Measurements from ENCODE around the gene CAPS.

CAPS gene

DNA sequence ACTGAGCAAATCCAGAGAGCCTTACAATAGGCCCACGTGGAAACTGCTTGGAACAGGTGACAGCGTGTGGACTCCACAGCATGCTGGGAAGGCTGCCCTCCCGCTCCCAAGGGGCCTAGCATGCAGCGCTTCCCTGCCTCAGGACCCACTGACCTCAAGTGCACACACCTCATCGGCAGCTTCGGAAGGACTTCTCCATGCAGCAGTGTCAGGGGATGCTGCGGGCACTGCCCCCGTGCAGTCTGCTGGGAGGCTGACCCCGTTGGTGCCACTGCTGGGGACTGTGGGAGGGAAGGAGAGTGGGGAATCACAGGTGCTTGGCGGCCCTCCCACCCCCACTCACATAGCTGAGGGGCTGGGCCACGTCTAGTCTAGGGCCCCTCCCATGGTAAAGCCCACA, 17.2 kb downstream of the CAPS start:
- DNase-seq (ENCODE audit: low read depth in 1 of 2, low spot score in 1 of 2): no peak
- Histone ChIP-seq H3K27ac (replicated peaks) (no peak overlapping the region), H3K4me3 (replicated peaks; ENCODE audit: insufficient read depth, low read length) (no peak overlapping the region), H3K27me3 (ENCODE audit: insufficient read depth, poor library complexity, severe bottlenecking) (no peaks in the 10 kb centered on the region)
- TF ChIP-seq, protein P1, sequence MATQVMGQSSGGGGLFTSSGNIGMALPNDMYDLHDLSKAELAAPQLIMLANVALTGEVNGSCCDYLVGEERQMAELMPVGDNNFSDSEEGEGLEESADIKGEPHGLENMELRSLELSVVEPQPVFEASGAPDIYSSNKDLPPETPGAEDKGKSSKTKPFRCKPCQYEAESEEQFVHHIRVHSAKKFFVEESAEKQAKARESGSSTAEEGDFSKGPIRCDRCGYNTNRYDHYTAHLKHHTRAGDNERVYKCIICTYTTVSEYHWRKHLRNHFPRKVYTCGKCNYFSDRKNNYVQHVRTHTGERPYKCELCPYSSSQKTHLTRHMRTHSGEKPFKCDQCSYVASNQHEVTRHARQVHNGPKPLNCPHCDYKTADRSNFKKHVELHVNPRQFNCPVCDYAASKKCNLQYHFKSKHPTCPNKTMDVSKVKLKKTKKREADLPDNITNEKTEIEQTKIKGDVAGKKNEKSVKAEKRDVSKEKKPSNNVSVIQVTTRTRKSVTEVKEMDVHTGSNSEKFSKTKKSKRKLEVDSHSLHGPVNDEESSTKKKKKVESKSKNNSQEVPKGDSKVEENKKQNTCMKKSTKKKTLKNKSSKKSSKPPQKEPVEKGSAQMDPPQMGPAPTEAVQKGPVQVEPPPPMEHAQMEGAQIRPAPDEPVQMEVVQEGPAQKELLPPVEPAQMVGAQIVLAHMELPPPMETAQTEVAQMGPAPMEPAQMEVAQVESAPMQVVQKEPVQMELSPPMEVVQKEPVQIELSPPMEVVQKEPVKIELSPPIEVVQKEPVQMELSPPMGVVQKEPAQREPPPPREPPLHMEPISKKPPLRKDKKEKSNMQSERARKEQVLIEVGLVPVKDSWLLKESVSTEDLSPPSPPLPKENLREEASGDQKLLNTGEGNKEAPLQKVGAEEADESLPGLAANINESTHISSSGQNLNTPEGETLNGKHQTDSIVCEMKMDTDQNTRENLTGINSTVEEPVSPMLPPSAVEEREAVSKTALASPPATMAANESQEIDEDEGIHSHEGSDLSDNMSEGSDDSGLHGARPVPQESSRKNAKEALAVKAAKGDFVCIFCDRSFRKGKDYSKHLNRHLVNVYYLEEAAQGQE (IDR thresholded peaks at IDR 0.05; ENCODE audit: insufficient replicate concordance, low read depth): no peak
- TF ChIP-seq POLR2AphosphoS5 (IDR thresholded peaks at IDR 0.05; ENCODE audit: low read depth) (no peak; the same call in 1 of the 2 replicates), SPI1 (IDR thresholded peaks at IDR 0.05; ENCODE audit: borderline replicate concordance, low read depth) (no peak), GABPA (IDR thresholded peaks at IDR 0.05; ENCODE audit: low read depth) (no peak)
- TF ChIP-seq, protein P2, sequence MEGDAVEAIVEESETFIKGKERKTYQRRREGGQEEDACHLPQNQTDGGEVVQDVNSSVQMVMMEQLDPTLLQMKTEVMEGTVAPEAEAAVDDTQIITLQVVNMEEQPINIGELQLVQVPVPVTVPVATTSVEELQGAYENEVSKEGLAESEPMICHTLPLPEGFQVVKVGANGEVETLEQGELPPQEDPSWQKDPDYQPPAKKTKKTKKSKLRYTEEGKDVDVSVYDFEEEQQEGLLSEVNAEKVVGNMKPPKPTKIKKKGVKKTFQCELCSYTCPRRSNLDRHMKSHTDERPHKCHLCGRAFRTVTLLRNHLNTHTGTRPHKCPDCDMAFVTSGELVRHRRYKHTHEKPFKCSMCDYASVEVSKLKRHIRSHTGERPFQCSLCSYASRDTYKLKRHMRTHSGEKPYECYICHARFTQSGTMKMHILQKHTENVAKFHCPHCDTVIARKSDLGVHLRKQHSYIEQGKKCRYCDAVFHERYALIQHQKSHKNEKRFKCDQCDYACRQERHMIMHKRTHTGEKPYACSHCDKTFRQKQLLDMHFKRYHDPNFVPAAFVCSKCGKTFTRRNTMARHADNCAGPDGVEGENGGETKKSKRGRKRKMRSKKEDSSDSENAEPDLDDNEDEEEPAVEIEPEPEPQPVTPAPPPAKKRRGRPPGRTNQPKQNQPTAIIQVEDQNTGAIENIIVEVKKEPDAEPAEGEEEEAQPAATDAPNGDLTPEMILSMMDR (IDR thresholded peaks at IDR 0.05; ENCODE audit: insufficient read depth, low read length): no peak

DNA sequence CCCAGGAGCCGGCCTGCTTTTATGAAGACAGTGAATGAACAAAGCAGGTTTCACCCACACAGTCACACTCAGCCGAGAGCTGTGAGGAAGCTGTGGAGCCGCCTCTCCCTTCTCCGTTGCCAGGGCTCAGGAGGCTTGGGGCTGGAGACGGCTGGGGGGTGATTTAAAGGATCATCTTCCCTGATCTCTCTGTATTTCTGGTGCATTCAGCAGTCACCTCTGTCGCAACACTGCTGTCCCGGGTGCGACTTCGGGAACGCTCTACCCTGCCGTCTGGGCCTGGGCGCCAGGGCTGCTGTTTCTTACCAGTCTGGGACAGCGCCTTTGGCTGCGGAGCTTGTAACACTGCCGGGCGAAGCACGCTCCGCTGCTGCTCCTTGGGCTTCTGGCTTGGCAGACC, 18.1 kb downstream of the CAPS start:
- no peak for TF ChIP-seq SPI1 (IDR thresholded peaks at IDR 0.05; ENCODE audit: borderline replicate concordance, low read depth)
- TF ChIP-seq, protein P2 (IDR thresholded peaks at IDR 0.05; ENCODE audit: insufficient read depth, low read length): no peak
- TF ChIP-seq GABPA (IDR thresholded peaks at IDR 0.05; ENCODE audit: low read depth): no peak
- no peak for TF ChIP-seq POLR2AphosphoS5 (IDR thresholded peaks at IDR 0.05; ENCODE audit: low read depth)
- TF ChIP-seq, protein P1 (IDR thresholded peaks at IDR 0.05; ENCODE audit: insufficient replicate concordance, low read depth): no peak
- H3K27ac ChIP-seq (replicated peaks): no peak overlapping the region
- no peak for DNase-seq (ENCODE audit: low read depth in 1 of 2, low spot score in 1 of 2)
- H3K4me3 ChIP-seq (replicated peaks; ENCODE audit: insufficient read depth, low read length): no peak overlapping the region
- H3K27me3 ChIP-seq (ENCODE audit: insufficient read depth, poor library complexity, severe bottlenecking): no peaks in the 10 kb centered on the region

DNA sequence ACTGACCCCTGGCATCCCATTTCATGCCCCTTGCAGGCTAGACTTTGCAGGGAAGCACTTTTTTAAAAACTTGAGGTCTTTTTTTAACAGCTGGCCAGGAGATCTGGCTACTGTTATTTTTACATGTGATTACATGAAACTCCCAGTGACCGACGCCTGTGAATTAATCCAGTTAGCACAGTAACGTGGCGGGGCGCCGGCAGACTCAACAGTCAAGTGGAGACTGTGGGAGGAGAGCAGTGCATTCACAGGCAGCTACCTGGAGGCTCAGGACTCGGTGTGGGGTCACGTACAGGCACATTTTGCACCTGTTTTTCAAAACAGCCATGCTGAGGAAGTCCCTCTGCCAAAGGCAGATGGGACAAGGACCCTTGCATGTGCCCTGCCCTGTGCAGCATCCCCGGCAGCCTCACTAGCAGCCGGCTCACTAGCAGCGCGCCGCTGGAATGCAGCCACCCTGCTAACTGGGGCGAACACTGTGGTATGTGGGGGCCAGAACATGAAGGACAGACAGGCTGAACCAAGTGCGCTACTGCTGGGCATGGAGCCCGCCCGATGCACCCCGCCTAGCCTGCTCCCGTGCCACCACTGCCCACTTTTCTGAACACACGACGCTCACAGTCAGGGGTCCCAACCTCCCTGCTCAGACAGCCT, 18.7 kb downstream of the CAPS start:
- H3K27ac ChIP-seq (replicated peaks): no peak overlapping the region
- TF ChIP-seq, protein P1 (IDR thresholded peaks at IDR 0.05; ENCODE audit: insufficient replicate concordance, low read depth): no peak
- TF ChIP-seq GABPA (IDR thresholded peaks at IDR 0.05; ENCODE audit: low read depth): no peak
- no peak for TF ChIP-seq SPI1 (IDR thresholded peaks at IDR 0.05; ENCODE audit: borderline replicate concordance, low read depth)
- TF ChIP-seq POLR2AphosphoS5 (IDR thresholded peaks at IDR 0.05; ENCODE audit: low read depth): no peak
- TF ChIP-seq, protein P2 (IDR thresholded peaks at IDR 0.05; ENCODE audit: insufficient read depth, low read length): no peak
- DNase-seq (ENCODE audit: low read depth in 1 of 2, low spot score in 1 of 2): no peak

More for the DNA sequence above, 18.7 kb downstream of the CAPS start:
- Histone ChIP-seq H3K27me3 (ENCODE audit: insufficient read depth, poor library complexity, severe bottlenecking) (no peaks in the 10 kb centered on the region), H3K4me3 (replicated peaks; ENCODE audit: insufficient read depth, low read length) (no peak overlapping the region)
